Stimulated activated CD4-positive, alpha-beta T cell treated with anti-CD3 and anti-CD28 coated beads, Interleukin-1b, Interleukin-23, amount 100 ng/mL, for 4 hours (primary cell): ENCODE data around the gene ELAVL4.

Source experiments
- DNase-seq, 2 donors: peaks; one replicate each; pipeline ENCODE4 v3.0.0-alpha.2; 2020; ENCODE audit warnings: low read depth in 2 of 2

ELAVL4 gene

DNA sequence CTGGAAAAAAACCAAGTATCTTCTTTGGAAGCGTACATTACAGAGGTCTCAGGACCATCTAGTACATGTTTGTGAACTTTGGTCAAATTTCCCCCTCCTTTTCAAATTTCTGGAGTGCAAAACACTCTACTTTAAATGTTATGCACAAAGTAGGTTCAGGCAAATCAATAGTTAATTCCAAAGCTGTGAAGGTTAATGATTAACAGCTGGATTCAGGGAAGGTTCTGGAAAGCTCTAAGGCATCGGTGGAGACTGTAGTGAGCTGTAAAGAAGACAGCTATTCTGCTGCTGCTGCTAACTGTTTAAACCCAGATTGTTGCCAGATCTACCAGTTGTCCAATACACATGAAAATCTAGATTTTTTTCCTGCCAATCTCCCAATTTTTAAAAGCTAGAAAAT is 70.9 kb downstream of the ELAVL4 start:
- no peak for DNase-seq

DNA sequence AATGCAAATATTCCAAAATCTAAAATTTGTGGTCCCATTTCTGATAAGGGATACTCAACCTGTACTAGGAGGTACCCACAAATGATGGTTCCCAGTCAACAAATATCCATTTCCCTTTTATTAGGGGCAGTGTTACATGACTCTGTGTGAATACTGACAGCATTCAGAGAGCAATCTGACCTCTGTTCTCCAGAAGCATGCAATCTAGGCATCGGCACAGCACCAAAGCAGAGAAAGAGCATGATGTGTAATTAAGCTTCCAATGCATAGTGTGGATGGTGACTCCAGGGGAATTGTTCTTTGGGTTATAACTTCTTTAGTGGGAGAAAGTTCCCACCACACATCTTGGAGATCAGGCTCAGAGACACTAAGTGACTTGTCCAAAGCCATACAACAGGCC is 71.6 kb downstream of the ELAVL4 start:
- no peak for DNase-seq

DNA sequence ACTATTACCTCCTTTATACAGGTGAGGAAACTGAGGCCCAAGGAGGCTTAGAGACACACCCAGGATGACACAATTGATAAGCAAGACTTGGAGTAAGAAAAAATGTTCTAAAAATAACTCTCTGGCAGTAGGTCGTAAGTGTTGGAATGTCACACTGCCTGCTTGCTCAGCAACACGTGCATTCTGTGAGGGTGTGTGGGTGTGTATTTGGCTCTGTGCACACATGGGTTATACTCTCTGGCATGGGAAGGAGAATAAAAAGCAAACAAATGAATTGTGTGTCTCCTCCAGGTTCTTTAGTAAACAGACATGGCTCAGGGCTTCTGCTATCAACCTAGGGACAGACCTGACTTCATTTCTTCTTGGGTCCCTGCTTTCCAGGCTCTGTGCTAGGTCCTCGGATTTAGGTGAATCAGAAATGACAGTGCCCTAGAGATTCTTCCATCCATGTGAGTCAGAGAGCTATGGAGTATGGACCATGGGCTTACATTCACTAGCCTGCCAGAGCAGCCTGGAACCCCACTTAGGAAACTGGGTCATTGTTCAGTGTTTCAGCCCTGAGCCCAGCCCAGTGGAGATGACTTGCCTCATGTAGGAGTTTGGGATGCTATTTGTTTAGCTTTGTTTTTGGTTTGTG is 72.4 kb downstream of the ELAVL4 start:
- DNase-seq = no peak

DNA sequence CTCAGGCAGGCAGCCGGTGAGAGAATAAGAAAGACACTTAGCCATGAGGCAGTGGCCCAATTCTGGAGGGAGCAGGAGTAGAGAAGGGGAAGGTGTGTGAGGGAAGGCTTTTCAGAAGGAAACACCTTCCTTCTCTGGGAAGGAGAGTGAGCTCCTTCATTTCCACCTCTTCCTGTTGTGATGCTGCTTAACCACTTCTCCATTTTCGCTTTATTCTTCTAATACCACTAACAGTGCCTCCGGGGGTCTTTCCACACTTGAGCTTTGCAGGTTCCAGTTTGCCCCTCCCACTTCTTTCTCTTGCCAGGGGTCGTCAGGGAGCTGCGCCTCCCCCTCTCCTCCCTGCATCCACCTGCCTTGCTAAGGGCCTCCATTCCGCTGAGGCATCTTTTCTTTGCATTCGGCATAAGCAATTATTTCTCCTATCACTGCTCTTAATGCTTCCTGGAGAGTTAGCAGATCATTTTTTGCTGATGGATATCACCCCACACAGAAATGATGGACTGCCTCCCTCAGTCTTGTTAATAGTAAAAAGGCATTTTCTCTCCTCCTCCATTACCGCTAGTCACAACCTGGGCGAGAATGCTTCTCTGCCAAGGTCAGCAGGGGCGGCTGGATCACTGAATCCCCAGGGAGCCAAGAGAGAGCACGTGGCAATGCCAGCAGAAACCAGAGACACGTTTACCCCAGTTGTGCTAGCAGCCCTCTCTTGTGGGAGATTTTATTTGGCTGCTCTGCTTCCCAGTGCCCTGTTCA is 74.8 kb downstream of the ELAVL4 start:
- DNase-seq = no peak

DNA sequence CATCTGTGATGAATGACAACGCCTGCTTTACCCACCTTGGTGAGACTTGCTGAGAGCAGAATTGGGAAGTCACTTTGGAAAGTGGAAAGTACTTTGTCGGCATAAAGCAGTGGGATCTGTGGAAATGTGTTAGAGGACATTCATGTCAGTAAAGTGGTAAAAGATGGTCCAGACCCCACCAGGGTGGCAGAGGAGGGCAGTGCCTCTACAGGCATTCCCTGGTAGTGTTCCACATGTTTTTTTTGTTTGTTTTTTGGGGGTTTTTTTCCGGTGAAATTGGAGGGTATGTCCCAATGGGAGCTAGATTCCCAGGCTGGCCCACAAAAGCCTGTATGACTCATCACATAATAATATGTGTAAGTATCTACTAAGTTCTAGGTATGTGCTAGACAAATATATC is 80.6 kb downstream of the ELAVL4 start:
- no peak for DNase-seq

DNA sequence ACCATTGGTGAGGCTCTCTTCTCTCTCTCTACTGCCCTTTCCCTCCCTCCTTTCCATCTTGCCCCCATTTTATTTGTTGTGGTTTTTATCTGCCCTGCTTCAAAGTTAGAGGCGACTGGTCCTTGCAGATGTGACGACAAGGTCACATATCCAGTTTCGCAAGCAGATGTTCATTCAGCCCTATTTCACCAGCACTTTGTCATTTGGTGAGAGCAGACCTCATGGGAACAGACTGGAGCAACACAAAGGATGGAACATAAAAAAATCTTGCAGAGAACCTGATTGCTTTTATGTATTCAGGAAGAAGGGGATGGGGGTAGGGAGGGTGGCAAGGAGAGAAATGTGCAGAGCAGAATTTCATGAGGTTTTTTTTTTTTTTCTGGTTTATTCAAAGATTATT is 84.3 kb downstream of the ELAVL4 start:
- no peak for DNase-seq

DNA sequence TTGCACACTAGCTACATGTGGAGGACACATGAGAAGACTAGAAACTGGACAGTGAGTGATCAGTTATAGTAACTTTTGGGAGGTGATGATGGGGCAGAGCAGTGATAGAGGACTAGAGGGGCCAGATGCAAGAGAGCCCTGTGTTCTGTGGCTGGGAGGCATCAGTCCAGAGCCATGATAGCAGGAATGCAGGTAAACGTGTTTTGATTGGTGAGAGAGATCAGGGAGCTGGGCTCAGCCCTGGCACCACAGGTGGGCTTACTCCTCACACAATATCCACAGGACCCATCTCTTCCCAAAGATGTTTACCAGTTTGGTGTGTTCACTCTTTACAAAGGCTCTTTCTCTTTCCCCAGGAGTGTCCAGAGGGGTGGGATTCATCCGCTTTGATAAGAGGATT is 86.5 kb downstream of the ELAVL4 start:
- DNase-seq = no peak

DNA sequence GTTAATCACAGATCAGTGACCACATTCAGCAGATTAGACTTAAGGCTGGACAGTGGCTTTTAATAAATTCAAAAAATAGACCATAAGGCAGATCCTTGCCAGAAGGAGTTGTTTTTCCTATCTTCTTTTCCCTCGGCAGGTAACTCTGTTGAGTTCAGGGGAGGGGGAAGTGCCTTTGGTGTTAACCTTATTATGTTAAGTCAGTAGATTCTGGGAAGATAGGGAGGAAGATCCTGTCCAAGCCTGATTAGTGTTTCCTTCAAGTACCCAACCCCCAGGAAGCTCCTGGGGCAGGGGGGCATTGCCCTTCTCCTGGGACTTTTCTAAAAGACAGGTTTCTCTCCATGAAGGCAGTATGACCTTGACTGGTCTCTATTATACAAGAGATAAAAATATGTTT is 87.4 kb downstream of the ELAVL4 start:
- DNase-seq = no peak

DNA sequence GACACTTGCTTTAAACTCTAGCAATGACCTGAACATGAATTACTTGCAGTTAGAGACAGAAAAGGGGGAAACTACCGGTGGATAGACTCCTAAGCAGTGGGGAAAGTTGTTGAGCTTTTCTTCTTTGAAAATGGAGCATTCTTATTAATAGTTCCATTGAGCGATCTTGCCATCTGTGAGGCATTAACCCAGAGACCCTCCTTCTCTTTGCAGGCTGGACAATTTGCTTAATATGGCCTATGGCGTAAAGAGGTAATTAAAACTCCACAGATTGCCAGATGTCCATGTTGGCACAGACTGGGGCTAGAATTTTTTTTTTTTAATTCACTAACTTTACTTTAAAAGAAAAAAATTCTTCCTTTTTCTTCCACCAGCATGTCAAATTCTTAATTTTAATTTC is 88.5 kb downstream of the ELAVL4 start:
- DNase-seq = no peak

DNA sequence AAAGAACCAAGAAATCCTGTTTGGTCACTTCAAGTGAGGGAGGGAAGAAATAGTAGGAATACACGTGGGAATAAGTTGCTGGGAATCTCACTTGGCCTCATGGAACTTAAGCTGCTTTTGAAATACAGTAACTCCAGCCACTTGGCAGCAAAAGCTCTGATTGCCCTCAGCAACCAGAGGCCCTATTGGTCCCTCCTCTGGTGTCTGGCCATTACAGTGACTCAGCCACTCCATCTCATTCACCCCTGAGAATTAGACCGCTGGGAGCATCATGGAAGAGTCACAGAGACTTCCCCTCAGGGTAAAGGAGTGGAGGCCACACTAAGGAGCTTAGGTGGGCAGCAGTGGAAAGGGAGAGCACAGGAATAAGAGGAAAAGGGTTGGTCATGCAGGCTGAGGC is 99.6 kb downstream of the ELAVL4 start:
- DNase-seq = no peak

DNA sequence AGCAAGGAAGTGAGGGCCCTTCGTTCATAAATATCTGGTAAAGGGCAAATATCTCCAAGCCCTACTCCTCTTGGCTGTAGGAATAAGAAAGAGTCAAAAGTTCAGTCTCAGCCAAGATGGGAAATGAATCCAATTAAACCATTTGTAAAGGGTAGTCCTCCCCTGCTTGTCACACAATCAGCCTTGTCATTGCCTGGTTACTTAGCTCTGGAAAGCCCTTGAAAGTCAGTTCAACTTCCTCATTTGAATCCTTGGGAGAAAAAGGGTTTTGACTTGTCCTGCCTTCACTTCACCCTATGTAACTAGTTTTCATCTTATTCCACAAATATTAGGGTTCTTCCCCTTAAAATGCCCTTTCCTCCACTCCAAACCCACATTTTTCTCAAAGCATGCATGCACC is 100.0 kb downstream of the ELAVL4 start:
- DNase-seq = no peak

DNA sequence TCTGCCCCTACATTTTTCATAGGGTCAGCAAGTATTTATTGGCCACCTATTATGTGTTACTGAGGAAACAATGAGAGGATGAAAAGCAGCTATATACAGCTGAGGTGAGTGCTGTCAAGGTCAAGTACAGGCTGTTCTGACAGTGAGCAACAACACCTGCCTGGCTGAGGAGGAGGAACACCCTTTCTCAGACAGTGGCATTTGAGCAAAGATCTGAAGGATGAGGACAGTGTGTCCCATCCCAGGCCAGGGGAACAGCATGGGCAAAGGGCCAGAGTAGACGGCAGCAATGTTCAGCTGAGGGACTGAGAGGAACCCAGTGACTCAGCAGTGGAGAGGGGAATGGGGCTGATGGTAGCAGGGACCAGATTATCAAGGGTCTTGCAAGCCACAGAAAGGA is 101.0 kb downstream of the ELAVL4 start:
- DNase-seq = no peak

DNA sequence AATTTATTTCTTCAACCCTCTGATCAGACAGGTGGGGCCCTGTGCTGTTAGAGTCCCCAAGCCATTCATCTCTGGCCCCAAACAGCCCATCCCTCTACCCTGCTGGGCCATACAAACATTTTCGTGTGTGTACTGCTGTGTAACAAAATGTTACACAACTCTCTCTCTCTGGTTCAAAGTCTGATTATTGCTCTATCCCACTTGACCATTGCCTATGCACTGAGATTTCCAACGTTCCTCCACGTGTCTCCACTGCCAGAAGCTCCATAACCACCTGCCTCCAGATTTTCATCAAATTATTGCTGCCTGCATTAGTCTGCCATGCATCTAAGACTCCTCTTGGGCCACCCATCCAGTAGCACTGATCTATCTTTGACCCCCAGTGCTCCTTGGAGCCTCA is 104.8 kb downstream of the ELAVL4 start:
- DNase-seq = no peak

DNA sequence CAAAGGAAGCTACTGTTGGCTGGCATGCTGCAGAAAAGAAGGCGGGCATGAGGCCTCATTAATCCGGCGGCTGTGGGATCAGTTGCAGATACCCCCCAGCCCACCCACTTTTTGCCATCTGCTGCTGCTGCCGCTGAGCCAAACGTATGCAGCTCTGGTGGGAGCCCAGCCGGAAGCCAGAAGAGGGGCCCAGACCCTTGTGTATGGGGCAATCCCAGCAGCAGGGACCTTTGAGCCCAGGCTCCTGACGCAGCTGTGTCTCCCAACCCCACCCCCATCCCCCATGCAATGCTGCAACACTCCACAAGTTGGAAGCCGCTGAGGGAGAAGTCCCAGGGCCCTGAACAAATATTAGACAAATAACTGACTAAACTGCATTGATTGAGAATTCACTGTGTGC is 106.0 kb downstream of the ELAVL4 start:
- DNase-seq = no peak

DNA sequence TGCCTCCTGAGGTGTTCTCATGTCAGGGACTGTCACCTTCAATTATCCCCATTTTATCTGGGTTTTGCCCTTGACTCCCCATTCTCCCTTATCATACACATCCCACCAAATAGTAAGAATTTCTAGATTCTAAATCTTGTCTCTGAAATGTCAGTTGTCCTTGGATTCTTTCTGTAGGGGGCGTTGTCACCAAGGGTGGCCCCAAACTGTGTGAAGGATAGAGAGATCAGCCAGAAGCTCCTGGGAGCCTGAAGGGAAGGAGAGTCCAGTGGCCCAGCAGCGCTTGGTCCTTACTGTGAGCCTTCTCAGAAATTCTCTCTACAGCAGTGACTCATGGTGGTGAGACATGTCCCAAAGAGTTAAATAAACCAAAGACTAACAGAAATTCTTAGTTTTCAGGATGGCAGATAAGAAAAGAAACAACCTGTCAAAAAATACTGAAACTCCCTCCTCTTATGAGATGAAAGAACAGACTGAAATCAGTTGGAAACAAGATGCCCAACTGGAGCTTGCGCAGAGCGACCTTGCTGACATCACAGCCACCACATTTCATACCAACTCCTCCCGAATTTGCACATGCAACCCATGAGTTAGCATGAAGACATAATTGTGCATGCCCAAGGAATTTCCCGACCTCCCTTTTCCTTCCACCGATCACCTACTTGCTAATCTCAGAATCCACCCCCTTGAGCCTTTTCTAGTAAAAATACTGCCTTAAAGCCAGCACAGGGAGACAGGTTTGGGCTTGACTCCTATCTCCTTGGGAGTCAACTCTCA is 109.8 kb downstream of the ELAVL4 start:
- no peak for DNase-seq

DNA sequence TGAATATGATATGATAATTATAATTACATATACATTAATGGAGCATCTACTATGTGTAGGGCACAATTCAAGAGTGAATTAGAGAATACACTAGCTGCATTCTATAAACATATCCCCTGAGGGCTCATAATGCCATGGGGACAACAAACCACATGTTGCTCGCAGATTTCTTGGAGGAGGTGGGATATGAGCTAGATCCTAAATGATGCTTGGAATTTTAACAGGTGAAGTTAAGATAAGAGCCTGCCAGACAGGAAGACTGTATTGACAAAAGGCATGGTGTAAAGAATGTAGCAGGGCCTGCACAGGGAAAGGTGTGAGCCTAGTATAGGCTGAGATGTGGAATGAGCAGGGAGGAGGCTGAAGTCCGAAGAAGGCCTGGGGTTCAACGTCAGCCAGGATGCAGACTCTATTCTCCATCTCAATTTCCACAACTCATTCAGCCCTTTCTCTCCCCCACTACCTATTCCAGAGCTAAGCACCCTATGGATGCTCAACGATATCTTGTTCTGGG is 120.2 kb downstream of the ELAVL4 start:
- DNase-seq = no peak

DNA sequence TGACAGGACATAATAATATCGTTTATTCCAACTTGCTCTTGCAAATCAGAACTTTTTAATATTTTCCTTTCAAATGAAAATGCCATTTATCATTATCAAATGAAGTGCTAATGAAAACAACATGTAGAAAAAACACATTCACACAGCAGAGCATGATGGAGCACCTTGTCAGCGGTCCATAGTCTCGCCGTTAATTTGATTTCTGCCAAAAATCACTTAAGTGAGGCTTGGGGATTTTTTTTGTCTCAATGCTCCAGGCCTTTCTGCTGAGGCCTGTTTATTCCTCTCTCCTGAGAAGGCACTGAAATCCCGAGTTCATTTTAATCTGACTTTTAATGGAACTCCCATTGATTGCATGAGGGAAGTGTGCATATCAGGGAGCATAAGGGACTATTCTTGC is 122.5 kb downstream of the ELAVL4 start:
- DNase-seq = no peak

DNA sequence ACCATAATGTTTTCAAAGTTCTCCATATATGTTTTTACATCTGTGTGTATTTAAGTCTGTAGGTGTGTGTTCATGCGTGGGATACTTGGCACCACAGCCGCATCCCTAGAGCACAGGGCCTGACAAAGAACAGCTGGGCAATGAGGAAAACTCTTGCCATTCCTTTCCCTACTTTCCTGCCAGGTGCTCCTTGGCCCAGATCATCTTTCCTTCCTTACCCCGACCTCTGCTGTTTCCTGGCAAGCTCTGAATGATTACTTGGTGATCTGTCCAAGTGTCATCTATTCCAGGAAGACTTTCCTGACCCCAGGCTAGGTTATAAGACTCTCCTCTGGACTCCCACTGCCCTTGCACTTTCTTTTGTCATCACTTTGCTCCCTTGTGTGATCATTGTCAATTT is 123.6 kb downstream of the ELAVL4 start:
- DNase-seq = no peak

DNA sequence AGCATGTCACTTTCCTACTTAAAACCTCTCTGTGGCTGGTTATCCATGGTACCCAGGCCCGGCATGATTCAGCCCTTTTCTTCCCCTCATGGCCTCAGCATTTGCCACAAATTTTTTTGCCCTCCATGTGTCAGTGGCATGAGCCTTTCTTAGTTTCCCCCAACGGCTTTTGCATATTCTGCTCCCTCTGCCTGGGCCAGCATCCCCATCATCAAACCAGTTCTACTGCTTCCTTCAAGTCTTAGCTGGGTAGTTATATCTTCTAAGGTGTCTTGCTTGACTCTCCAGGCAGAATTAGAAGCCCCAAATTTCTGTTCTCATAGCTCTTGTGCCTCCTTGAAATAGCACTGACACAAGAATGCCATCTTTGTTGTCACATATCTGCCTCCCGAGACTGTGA is 127.9 kb downstream of the ELAVL4 start:
- DNase-seq = no peak

DNA sequence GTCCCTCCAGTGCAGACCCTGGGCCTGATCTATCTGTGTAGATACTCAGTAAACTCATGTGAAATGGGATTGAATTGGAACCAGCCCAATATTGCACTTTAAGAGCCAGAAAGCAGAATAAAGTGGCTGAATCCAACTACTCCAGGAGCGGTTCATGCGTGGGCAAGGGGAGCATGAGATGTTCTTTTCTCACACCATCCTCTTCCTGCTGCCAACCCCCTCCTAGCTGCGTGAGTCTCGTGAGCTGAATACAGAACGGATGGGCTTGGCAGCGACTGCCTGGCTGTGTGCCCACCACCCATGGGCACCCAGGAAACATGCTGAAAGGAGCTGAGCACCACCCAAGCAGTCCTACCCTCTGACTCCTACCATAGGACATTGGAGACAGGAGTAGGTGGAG is 128.3 kb downstream of the ELAVL4 start:
- no peak for DNase-seq

DNA sequence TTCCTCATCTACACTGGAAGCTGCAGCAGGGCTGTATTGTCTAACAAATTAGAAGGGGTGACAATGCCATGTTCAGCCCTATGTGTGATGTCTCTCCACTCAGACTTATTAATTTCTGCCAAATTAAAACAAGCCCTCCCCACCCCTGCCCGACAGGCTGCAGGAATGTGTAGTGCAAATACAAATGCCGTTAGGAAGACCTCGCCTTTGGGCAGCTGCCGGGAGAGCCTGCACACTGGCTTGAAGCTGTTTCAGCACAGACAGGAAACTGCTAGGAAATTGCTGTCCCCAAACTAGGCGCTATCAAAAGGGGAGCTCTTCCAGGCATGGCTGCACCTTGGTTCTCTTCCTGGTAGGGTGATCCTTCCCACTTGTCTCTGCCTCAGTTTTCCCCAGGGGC is 135.2 kb downstream of the ELAVL4 start:
- DNase-seq = no peak

DNA sequence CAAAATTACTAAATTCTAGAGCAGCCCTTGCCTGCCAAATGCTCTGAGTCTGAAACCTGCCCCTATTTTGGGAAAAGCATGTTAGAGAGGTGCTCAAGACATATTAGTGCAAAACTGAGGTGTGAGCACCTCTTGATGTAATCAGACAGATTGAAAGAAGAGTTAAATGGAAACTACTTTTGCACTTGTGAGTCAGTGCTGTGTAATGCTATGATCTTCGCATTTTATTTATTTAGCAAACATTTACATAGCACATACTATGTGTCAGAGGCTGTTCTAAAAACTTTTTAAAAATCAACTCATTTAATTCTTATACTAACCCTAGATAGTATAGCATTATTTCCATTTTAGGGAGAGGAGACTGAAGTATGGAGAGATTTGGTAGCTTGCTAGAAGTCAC is 138.1 kb downstream of the ELAVL4 start:
- no peak for DNase-seq

DNA sequence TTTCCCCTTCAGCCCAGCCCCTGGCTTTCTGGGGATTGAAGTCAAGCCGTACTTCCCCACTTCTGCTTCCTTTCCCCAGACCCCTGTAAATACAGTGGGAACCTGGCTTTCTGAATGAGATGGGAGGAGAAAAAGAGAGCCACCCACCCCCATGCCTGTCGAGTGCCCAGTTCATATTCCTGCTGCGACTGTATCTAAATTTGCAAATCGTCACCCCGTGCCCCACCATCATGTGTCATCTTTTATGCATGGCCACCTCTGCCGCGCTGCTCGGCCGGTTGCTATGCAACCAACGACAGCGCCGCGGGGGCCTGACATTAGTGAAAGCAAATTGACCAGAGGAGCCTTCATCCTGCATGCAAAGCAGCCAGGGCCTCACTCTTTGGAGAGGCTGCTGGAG is 143.0 kb downstream of the ELAVL4 start:
- no peak for DNase-seq
